ENCODE measurements around the gene IGF2R.

DNA sequence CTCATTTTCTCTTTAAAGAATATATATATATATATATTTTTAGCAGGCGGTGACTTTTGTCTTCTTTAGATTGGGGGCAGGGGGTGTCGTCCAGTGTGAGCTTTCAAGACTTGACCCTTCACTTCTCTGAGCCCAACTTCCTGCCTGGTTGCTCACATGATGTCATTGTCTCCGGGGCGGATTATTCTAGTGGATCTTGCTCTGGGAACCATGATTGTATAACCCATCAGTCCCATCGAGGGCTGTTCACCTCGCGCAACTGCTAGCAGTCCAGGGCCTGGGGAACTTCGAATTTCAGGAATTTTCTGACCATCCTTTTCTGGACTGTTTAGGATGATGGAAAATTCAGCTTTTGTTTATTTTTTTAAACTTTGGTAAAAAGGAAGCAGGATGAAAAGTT, 1.0 kb downstream of the IGF2R start:
- TF ChIP-seq CTCF (IDR thresholded peaks at IDR 0.05): no peak
- TF ChIP-seq EZH2 (IDR thresholded peaks at IDR 0.05): no peak
- no peak for TF ChIP-seq EZH2phosphoT487 (IDR thresholded peaks at IDR 0.05)

Data from neural progenitor cell (in vitro differentiated cells).